ENCODE measurements around the gene ELOA. TPM values are rescaled to one million over a fixed set of nuclear protein-coding genes. Genes with fewer than 3 reads are reported as not detected.

The ELOA gene
- total RNA-seq, 1 experiment from 2014 or later, result 65.9 TPM

DNA sequence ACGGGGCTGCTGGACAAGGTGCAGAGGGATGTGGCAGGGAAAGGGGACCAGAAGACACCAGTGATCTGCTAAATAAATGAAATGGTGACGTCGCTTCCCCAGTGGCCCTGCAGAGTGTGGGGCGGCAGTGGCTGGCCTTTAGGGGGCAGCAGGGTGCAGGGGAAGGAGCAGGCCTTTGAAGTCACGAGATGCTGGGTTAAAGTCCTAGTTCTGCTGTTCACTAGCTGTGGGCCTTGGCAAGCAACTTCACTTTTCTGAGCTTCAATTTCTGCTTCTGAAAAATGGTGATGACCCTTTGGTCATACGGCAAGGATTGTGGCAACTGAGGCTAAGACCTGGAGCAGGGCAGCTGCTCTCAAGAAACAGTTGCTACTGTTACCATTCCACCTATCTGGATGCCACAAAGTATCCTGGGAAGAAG lies 66.5 kb downstream of the ELOA start:
- H3K9me3 ChIP-seq (replicated peaks), result no peaks in the 10 kb centered on the region
- peak; percentile 82 to 85 for DNase-seq
- H3K36me3 ChIP-seq, result no peaks in the 10 kb centered on the region

DNA sequence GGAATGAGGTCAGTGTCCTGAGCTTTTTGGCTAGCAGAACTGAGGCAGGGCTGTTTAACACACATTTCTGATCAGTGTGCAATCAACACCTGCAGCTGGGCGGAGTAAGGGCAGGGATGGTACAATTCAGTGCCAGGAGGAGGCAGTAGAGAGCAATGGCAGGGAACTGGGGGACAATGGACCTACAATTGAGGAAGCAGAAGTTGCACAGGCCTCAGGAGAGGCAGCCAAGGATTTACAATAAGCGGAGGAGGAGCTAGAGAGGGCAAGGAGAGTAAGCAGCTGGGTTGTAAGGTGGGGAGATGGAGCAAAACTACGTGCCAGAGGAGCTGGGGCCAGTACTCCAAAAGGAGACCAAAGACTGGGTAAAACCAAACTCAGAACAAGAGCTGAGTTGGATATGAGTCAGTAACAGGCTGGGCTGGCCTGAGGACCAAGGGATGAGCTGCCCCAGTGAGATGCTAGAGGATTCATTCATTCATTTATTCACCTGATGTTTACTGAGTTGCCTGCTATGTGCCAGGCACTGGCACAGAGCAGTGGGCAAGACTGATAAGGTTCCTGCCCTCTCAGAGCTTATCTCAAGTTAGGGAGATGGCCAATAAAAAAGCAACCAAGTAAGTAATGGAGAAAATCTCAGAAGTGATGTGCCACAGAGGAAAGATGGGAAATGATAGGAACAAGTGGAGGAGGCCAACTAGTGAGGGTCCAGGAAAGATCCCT lies 67.7 kb downstream of the ELOA start:
- Histone ChIP-seq H3K4me1 (no peaks in the 10 kb centered on the region), H3K27me3 (no peaks in the 10 kb centered on the region), H3K27ac (no peak overlapping the region), H3K9me3 (replicated peaks) (no peaks in the 10 kb centered on the region), H3K4me3 (no peak overlapping the region), H3K36me3 (no peaks in the 10 kb centered on the region)
- peak in 1 of 2 experiments; percentile 55 for DNase-seq

More for the DNA sequence above, 66.5 kb downstream of the ELOA start:
- Histone ChIP-seq H3K27ac (no peak overlapping the region), H3K4me1 (no peaks in the 10 kb centered on the region), H3K4me3 (no peak overlapping the region), H3K27me3 (no peaks in the 10 kb centered on the region)

Other genes with a start within 250 kb of the ELOA start
- 33.5 and 43.2 TPM in 2 replicates for gene E2F2, start 212.2 kb upstream of the ELOA start, total RNA-seq (2014; rRNA removed; shearing (Covaris generic))
- 332 and 336 TPM in 2 replicates for gene ID3, start 184.0 kb upstream of the ELOA start, total RNA-seq (2014; rRNA removed; shearing (Covaris generic))
- 3,637 and 3,779 TPM in 2 replicates for gene RPL11, start 51.7 kb upstream of the ELOA start, total RNA-seq (2014; rRNA removed; shearing (Covaris generic))
- gene PITHD1, start 34.9 kb downstream of the ELOA start, total RNA-seq (2014; rRNA removed; shearing (Covaris generic)), result 50.2 and 53.1 TPM in 2 replicates
- gene LYPLA2, start 47.7 kb downstream of the ELOA start, total RNA-seq (2014; rRNA removed; shearing (Covaris generic)), result 61.2 and 66.8 TPM in 2 replicates
- 31.5 and 34.9 TPM in 2 replicates for gene GALE, start 57.3 kb downstream of the ELOA start, total RNA-seq (2014; rRNA removed; shearing (Covaris generic))
- gene HMGCL, start 82.0 kb downstream of the ELOA start, total RNA-seq (2014; rRNA removed; shearing (Covaris generic)), result 8.8 and 9.2 TPM in 2 replicates
- gene FUCA1, start 124.8 kb downstream of the ELOA start, total RNA-seq (2014; rRNA removed; shearing (Covaris generic)), result 0.18 TPM in 1 of 2 replicates, not detected in the other
- gene CNR2, start 169.9 kb downstream of the ELOA start, total RNA-seq (2014; rRNA removed; shearing (Covaris generic)), result not detected in 2 replicates
- 131 and 145 TPM in 2 replicates for gene PNRC2, start 216.4 kb downstream of the ELOA start, total RNA-seq (2014; rRNA removed; shearing (Covaris generic))
- gene SRSF10, start 236.9 kb downstream of the ELOA start, total RNA-seq (2014; rRNA removed; shearing (Covaris generic)), result 195 and 245 TPM in 2 replicates

Measured in SJCRH30 (cell line).